ENCODE data around the gene SMIM20.
"Not testable (repeated sequence)": the region's sequence is repeated elsewhere in the genome, so short reads cannot be mapped to it uniquely, and the experiment has no call there.

Gene SMIM20

GRCh38 chr4:25913851-25914669 lies at the start of gene SMIM20:
SMIM20 (plus strand) TSS chr4:25914220; CDS start chr4:25914314, 94 bp downstream.
- ChIA-PET CTCF (interaction anchor here (0.5 kb wide), 1 partner anchor 500 kb away, joined by 3 read pairs; no protein-coding TSS in a partner anchor), POLR2A (interaction anchor here (0.6 to 1.3 kb wide), 4 partner anchors 10 to 39 kb away, joined by 3 to 7 read pairs (median 4); no protein-coding TSS in a partner anchor)
- TF ChIP-seq FOXM1 (IDR thresholded peaks at IDR 0.05; ENCODE audit: borderline replicate concordance) (no peak), SP1 (IDR thresholded peaks at IDR 0.05) (no peak), PKNOX1 (IDR thresholded peaks at IDR 0.05) (no peak), TARDBP (IDR thresholded peaks at IDR 0.05) (no peak), ARNT (IDR thresholded peaks at IDR 0.05) (no peak), L3MBTL2 (conservative IDR thresholded peaks at IDR 0.05) (peak; percentile 75), CTBP1 (IDR thresholded peaks at IDR 0.05; ENCODE audit: borderline replicate concordance) (no peak), FOXK2 (IDR thresholded peaks at IDR 0.05) (no peak), FOXA1 (IDR thresholded peaks at IDR 0.05) (no peak), ZNF384 (IDR thresholded peaks at IDR 0.05) (no peak), BHLHE40 (IDR thresholded peaks at IDR 0.05; ENCODE audit: borderline replicate concordance) (no peak), SUZ12 (IDR thresholded peaks at IDR 0.05) (no peak), ELF4 (IDR thresholded peaks at IDR 0.05) (peak; percentile 62; the same call in 1 of the 2 replicates), LEF1 (IDR thresholded peaks at IDR 0.05; ENCODE audit: borderline replicate concordance) (no peak), HDGF (IDR thresholded peaks at IDR 0.05; ENCODE audit: borderline replicate concordance) (no peak), NFRKB (IDR thresholded peaks at IDR 0.05) (no peak)
- DNase-seq (ENCODE audit: extremely low spot score), result peak; percentile 85

- CTCF ChIA-PET, result no interaction called here
- no peak for TF ChIP-seq ZNF384 (IDR thresholded peaks at IDR 0.05)
- no peak for TF ChIP-seq ARNT (IDR thresholded peaks at IDR 0.05)
- no peak for TF ChIP-seq SP1 (IDR thresholded peaks at IDR 0.05)
- no peak for TF ChIP-seq BHLHE40 (IDR thresholded peaks at IDR 0.05; ENCODE audit: borderline replicate concordance)
- POLR2A ChIA-PET, result no interaction called here
- peak; percentile 15 for DNase-seq (ENCODE audit: extremely low spot score)
Observed at GRCh38 chr4:25865586-25865985, 48.4 kb upstream of the SMIM20 start.

- POLR2A ChIA-PET; CTCF ChIA-PET; DNase-seq (ENCODE audit: extremely low spot score): not testable (repeated sequence)
Observed at GRCh38 chr4:25866401-25866800, 47.6 kb upstream of the SMIM20 start.

- POLR2A ChIA-PET, result no interaction called here
- CTCF ChIA-PET, result no interaction called here
- DNase-seq (ENCODE audit: extremely low spot score), result no peak
- TF ChIP-seq ELF4 (IDR thresholded peaks at IDR 0.05) (no peak), SUZ12 (IDR thresholded peaks at IDR 0.05) (no peak), TARDBP (IDR thresholded peaks at IDR 0.05) (no peak)
Observed at GRCh38 chr4:25867781-25868294, 46.2 kb upstream of the SMIM20 start.

- ChIA-PET POLR2A (no interaction called here), CTCF (no interaction called here)
- DNase-seq (ENCODE audit: extremely low spot score), result no peak
- no peak for TF ChIP-seq NFRKB (IDR thresholded peaks at IDR 0.05)
- no peak for TF ChIP-seq ARNT (IDR thresholded peaks at IDR 0.05)
- no peak for TF ChIP-seq SUZ12 (IDR thresholded peaks at IDR 0.05)
- no peak for TF ChIP-seq ELF4 (IDR thresholded peaks at IDR 0.05)
Observed at GRCh38 chr4:25870081-25870480, 43.9 kb upstream of the SMIM20 start.

GRCh38 chr4:25872851-25873631 lies 41.0 kb upstream of the SMIM20 start:
- POLR2A ChIA-PET, result no interaction called here
- TF ChIP-seq PKNOX1 (IDR thresholded peaks at IDR 0.05) (no peak), SP1 (IDR thresholded peaks at IDR 0.05) (no peak), HDGF (IDR thresholded peaks at IDR 0.05; ENCODE audit: borderline replicate concordance) (no peak), ELF4 (IDR thresholded peaks at IDR 0.05) (no peak), FOXM1 (IDR thresholded peaks at IDR 0.05; ENCODE audit: borderline replicate concordance) (no peak), LEF1 (IDR thresholded peaks at IDR 0.05; ENCODE audit: borderline replicate concordance) (no peak), SUZ12 (IDR thresholded peaks at IDR 0.05) (no peak), L3MBTL2 (conservative IDR thresholded peaks at IDR 0.05) (no peak), FOXA1 (IDR thresholded peaks at IDR 0.05) (no peak), BHLHE40 (IDR thresholded peaks at IDR 0.05; ENCODE audit: borderline replicate concordance) (no peak), TARDBP (IDR thresholded peaks at IDR 0.05) (no peak), ARNT (IDR thresholded peaks at IDR 0.05) (no peak), CTBP1 (IDR thresholded peaks at IDR 0.05; ENCODE audit: borderline replicate concordance) (no peak), NFRKB (IDR thresholded peaks at IDR 0.05) (no peak)
- CTCF ChIA-PET, result no interaction called here
- DNase-seq (ENCODE audit: extremely low spot score), result no peak

- POLR2A ChIA-PET, result no interaction called here
- CTCF ChIA-PET, result no interaction called here
- TF ChIP-seq L3MBTL2 (conservative IDR thresholded peaks at IDR 0.05) (no peak), PKNOX1 (IDR thresholded peaks at IDR 0.05) (no peak)
- no peak for DNase-seq (ENCODE audit: extremely low spot score)
Observed at GRCh38 chr4:25873632-25874129, 40.3 kb upstream of the SMIM20 start.
